KMS-11 (cell line): ENCODE measurements around the gene FOXD4L3.
"Not testable (repeated sequence)": the region's sequence is repeated elsewhere in the genome, so short reads cannot be mapped to it uniquely, and the experiment has no call there.

ENCODE experiments used
- H2AFZ ChIP-seq: fragments of 200-600 bp; sonication (generic); 2 replicates; pipeline ENCODE4 v1.6.1; 2016; ENCODE audit warnings: antibody characterized with exemption, mixed run types, low read depth
- H3K27ac ChIP-seq: fragments of 200-600 bp; sonication (generic); 2 replicates; pipeline ENCODE4 v1.6.1; 2016; ENCODE audit warnings: mild to moderate bottlenecking, mixed run types
- H3K27me3 ChIP-seq: fragments of 200-600 bp; sonication (generic); 2 replicates; pipeline ENCODE4 v1.6.1; 2017; ENCODE audit warnings: mild to moderate bottlenecking, low read depth, mixed run types, moderate library complexity; ENCODE audit not compliant: insufficient read depth
- H3K36me3 ChIP-seq: fragments of 200-600 bp; sonication (generic); 2 replicates; pipeline ENCODE4 v1.6.1; 2017; ENCODE audit warnings: mild to moderate bottlenecking, mixed run types; ENCODE audit not compliant: insufficient read depth
- H3K4me1 ChIP-seq: fragments of 200-600 bp; sonication (generic); 2 replicates; pipeline ENCODE4 v1.6.1; 2016; ENCODE audit warnings: mild to moderate bottlenecking, low read depth, mixed run types; ENCODE audit not compliant: poor library complexity, severe bottlenecking
- H3K4me2 ChIP-seq: fragments of 200-600 bp; sonication (generic); 2 replicates; pipeline ENCODE4 v1.7.0; 2016; ENCODE audit warnings: mild to moderate bottlenecking, mixed run types
- H3K4me3 ChIP-seq: fragments of 200-600 bp; sonication (generic); IDR thresholded peaks from 2 replicates; pipeline ENCODE4 v1.6.1; 2017; ENCODE audit warnings: low read depth, low read length, mixed read lengths; ENCODE audit not compliant: insufficient read depth
- H3K79me2 ChIP-seq: fragments of 200-600 bp; sonication (generic); 2 replicates; pipeline ENCODE4 v1.6.1; 2016; ENCODE audit warnings: low read depth, mixed run types; ENCODE audit not compliant: insufficient read depth
- H3K9ac ChIP-seq: fragments of 200-600 bp; sonication (generic); 2 replicates; pipeline ENCODE4 v1.6.1; 2016; ENCODE audit warnings: mild to moderate bottlenecking, mixed run types
- H4K20me1 ChIP-seq: fragments of 200-600 bp; sonication (generic); 2 replicates; pipeline ENCODE4 v1.6.1; 2016; ENCODE audit warnings: mild to moderate bottlenecking, mixed run types; ENCODE audit not compliant: insufficient read depth

Gene FOXD4L3

GRCh38 chr9:68343242-68343641 lies 40.6 kb downstream of the FOXD4L3 start:
- H3K27ac ChIP-seq, H4K20me1 ChIP-seq, H3K79me2 ChIP-seq, H3K4me3 ChIP-seq, H3K27me3 ChIP-seq, H3K4me2 ChIP-seq, H3K36me3 ChIP-seq, H2AFZ ChIP-seq, H3K4me1 ChIP-seq, H3K9ac ChIP-seq: not testable (repeated sequence)

DNA sequence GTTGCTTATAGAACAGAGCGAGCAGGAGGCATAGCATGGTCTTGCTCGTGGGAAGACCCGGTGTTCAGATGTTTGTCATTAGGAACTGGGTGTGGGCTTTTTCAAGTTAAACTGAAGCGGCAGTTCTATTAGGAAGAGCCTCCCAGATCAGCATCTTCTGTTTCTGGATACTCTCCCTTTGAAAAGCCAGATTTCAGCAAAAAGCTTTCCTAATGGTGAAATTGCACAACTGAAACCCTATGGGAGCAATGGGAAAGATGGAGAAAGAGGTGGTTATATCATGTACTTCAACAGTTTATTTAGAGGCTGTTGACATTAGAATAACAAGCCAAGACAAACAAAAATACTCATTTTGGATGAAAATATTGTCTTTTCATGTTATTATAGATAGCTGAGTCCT lies 41.3 kb downstream of the FOXD4L3 start:
- not testable (repeated sequence) for H3K27me3 ChIP-seq, H3K79me2 ChIP-seq, H3K4me2 ChIP-seq, H3K4me3 ChIP-seq, H3K4me1 ChIP-seq, H2AFZ ChIP-seq, H3K9ac ChIP-seq, H3K27ac ChIP-seq, H4K20me1 ChIP-seq, H3K36me3 ChIP-seq

DNA sequence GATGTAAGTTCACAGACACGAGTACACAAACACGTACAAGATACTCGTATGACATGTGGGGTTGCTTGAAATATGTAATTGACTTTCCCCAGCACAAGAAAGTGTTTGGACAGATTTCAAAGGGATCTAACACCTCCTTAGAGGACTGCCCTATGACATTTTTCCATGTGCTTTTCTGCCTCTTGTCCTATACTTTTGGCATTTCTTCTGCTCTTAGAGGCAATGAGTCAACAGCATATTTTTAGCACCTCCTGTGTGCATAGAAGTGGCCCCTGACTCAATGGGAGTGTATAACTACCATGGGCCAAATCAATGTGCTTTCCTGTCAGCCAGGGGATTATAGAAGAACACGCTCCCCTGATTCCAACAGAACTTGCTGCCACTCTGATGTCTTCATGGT lies 49.0 kb downstream of the FOXD4L3 start:
- H3K9ac ChIP-seq, H3K79me2 ChIP-seq, H3K36me3 ChIP-seq, H3K4me2 ChIP-seq, H3K4me1 ChIP-seq, H4K20me1 ChIP-seq, H3K27ac ChIP-seq, H3K4me3 ChIP-seq, H3K27me3 ChIP-seq, H2AFZ ChIP-seq: not testable (repeated sequence)
